Tibial nerve (tissue), 4 donors: Measurements from ENCODE around the gene AFF3.

Experiments
- EP300 ChIP-seq, 2 donors: sonication (generic); formaldehyde crosslinking; IDR thresholded peaks; one replicate each; pipeline ENCODE4 v1.6.1; 2017; ENCODE audit warnings: antibody characterized with exemption in 2 of 2, mild to moderate bottlenecking in 1 of 2
- POLR2A ChIP-seq, 2 donors: fragments of 450-650 bp; IDR thresholded peaks; one replicate each; pipeline ENCODE4 v1.6.1; 2017; ENCODE audit warnings: antibody characterized with exemption in 2 of 2, mild to moderate bottlenecking in 2 of 2, moderate library complexity in 2 of 2
- TF ChIP-seq, protein P1 (sequence below), 5 experiments: fragments of 200-600 bp in 3 of 5; fragments of 450-650 bp in 2 of 5; sonication (generic) in 3 of 5; IDR thresholded peaks; one replicate each; pipeline ENCODE4 v1.5.1; 2016 to 2019; ENCODE audit warnings: antibody characterized with exemption in 5 of 5, mild to moderate bottlenecking in 3 of 5, moderate library complexity in 2 of 5

GRCh38 chr2:99514357-99514756 is 628.0 kb downstream of the AFF3 start:
- TF ChIP-seq, protein P1, sequence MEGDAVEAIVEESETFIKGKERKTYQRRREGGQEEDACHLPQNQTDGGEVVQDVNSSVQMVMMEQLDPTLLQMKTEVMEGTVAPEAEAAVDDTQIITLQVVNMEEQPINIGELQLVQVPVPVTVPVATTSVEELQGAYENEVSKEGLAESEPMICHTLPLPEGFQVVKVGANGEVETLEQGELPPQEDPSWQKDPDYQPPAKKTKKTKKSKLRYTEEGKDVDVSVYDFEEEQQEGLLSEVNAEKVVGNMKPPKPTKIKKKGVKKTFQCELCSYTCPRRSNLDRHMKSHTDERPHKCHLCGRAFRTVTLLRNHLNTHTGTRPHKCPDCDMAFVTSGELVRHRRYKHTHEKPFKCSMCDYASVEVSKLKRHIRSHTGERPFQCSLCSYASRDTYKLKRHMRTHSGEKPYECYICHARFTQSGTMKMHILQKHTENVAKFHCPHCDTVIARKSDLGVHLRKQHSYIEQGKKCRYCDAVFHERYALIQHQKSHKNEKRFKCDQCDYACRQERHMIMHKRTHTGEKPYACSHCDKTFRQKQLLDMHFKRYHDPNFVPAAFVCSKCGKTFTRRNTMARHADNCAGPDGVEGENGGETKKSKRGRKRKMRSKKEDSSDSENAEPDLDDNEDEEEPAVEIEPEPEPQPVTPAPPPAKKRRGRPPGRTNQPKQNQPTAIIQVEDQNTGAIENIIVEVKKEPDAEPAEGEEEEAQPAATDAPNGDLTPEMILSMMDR (IDR thresholded peaks at IDR 0.05), result no peak
- TF ChIP-seq POLR2A (IDR thresholded peaks at IDR 0.05) (no peak), EP300 (IDR thresholded peaks at IDR 0.05) (no peak)
